Body of pancreas (tissue), 4 donors: ENCODE results near the gene SAA1. TPM values are rescaled to one million over a fixed set of nuclear protein-coding genes. Genes with fewer than 3 reads are reported as not detected.

Experiments used
- ATAC-seq: fragments of 150-250 bp; one replicate; pipeline ENCODE4 v1.9.1; 2016
- DNase-seq, 4 donors: peaks; one replicate each; pipeline ENCODE4 v3.0.0-alpha.2; 2019
- H3K27ac ChIP-seq, 4 donors: fragments of 200-600 bp; sonication (generic); 1 replicate in 3 of 4; 2 replicates in 1 of 4; pipeline versions ENCODE4 v1.5.1 to v1.6.1; 2016 to 2019; ENCODE audit warnings: mild to moderate bottlenecking in 1 of 4, mixed read lengths in 1 of 4, moderate library complexity in 1 of 4
- H3K27me3 ChIP-seq, 2 donors: fragments of 200-600 bp; sonication (generic); one replicate each; pipeline ENCODE4 v1.6.0; 2016; ENCODE audit warnings: mild to moderate bottlenecking in 1 of 2
- H3K36me3 ChIP-seq, 2 donors: fragments of 200-600 bp; sonication (generic); replicated peaks in 1 of 2; 2 replicates each; pipeline ENCODE4 v1.5.1; 2016; ENCODE audit warnings: low read depth in 2 of 2; ENCODE audit not compliant: insufficient read depth in 1 of 2
- H3K4me1 ChIP-seq: fragments of 200-600 bp; sonication (generic); one replicate; pipeline ENCODE4 v1.6.0; 2016
- H3K4me3 ChIP-seq, 2 donors: fragments of 200-600 bp; sonication (generic); 1 replicate in 1 of 2; 2 replicates in 1 of 2; pipeline ENCODE4 v1.5.1; 2016 to 2019
- H3K9me3 ChIP-seq, 3 donors: fragments of 200-600 bp; sonication (generic); 1 replicate in 2 of 3; 2 replicates in 1 of 3; pipeline ENCODE4 v1.5.1; 2016
- CTCF ChIP-seq, 7 experiments: fragments of 450-650 bp in 4 of 7; fragments of 200-600 bp in 3 of 7; sonication (generic) in 3 of 7; IDR thresholded peaks; one replicate each; pipeline ENCODE4 v1.5.1; 2016 to 2019; ENCODE audit warnings: antibody characterized with exemption in 7 of 7
- POLR2A ChIP-seq, 3 donors: fragments of 450-650 bp; IDR thresholded peaks; one replicate each; pipeline ENCODE4 v1.6.1; 2016; ENCODE audit warnings: antibody characterized with exemption in 3 of 3, mild to moderate bottlenecking in 2 of 3
- WGBS, 2 donors: methylation state at CpG; one replicate each; pipeline ENCODE4 v1.1.5; 2017; 5-methylcytosine and 5-hydroxymethylcytosine counted together
- intact Hi-C: fragments of 100-400 bp; cut with DNase I; formaldehyde crosslinking; loops from one replicate; pipeline ENCODE4 v1.15.1; 2023
- total RNA-seq, 2 donors: library from RNA; depleted of rRNA; stranded (reverse); fragments of >200 nt; gene quantifications; one replicate each; pipeline ENCODE4 v1.1.0, GENCODE V29; 2016

SAA1 gene
- total RNA-seq, 2 donors from 2014 or later = 24.1 to 450 TPM

GRCh38 chr11:18299721-18300120 lies 33.7 kb downstream of the SAA1 start:
- ATAC-seq = no peak
- Histone ChIP-seq H3K4me1 (no peaks in the 10 kb centered on the region), H3K27ac (no peak overlapping the region), H3K9me3 (no peaks in the 10 kb centered on the region), H3K4me3 (no peak overlapping the region), H3K27me3 (no peaks in the 10 kb centered on the region), H3K36me3 (peaks cover 0 to 25% of the 10 kb centered on the region in 2 donors)
- intact Hi-C loops = no loop called here
- TF ChIP-seq CTCF (IDR thresholded peaks at IDR 0.05) = no peak
- no peak for TF ChIP-seq POLR2A (IDR thresholded peaks at IDR 0.05)
- DNase-seq = no peak

GRCh38 chr11:18304745-18305144 lies 38.7 kb downstream of the SAA1 start:
- TF ChIP-seq CTCF (IDR thresholded peaks at IDR 0.05) = no peak
- no peak for TF ChIP-seq POLR2A (IDR thresholded peaks at IDR 0.05)
- Histone ChIP-seq H3K27me3 (no peaks in the 10 kb centered on the region), H3K4me3 (no peak overlapping the region), H3K9me3 (no peaks in the 10 kb centered on the region), H3K27ac (no peak overlapping the region), H3K36me3 (peaks cover 2 to 6% of the 10 kb centered on the region in 2 donors), H3K4me1 (peaks cover 8% of the 10 kb centered on the region)
- intact Hi-C loops = no loop called here
- peak in 1 of 4 donors; percentile 14 for DNase-seq
- peak; percentile 51 for ATAC-seq

GRCh38 chr11:18307461-18308139 lies 41.5 kb downstream of the SAA1 start:
- DNase-seq (no peak), ATAC-seq (peak; percentile 76)
- Histone ChIP-seq H3K4me1 (peaks cover 25% of the 10 kb centered on the region), H3K27me3 (no peaks in the 10 kb centered on the region), H3K4me3 (no peak overlapping the region), H3K36me3 (peaks cover 0 to 2% of the 10 kb centered on the region in 2 donors), H3K9me3 (no peaks in the 10 kb centered on the region), H3K27ac (peak overlapping the region in 3 of 4 donors; percentile 4 to 76 (median 39))
- TF ChIP-seq POLR2A (IDR thresholded peaks at IDR 0.05) (no peak), CTCF (IDR thresholded peaks at IDR 0.05) (no peak)
- WGBS, 2 donors = 26 to 43% methylated on average over 2 of the region's 2 CpGs
- intact Hi-C loops = no loop called here

GRCh38 chr11:18308242-18308641 lies 42.2 kb downstream of the SAA1 start:
- intact Hi-C loops = no loop called here

More at GRCh38 chr11:18308242-18308641, 42.2 kb downstream of the SAA1 start:
- Histone ChIP-seq H3K9me3 (no peaks in the 10 kb centered on the region), H3K4me1 (peaks cover 31% of the 10 kb centered on the region), H3K36me3 (peaks cover 0 to 2% of the 10 kb centered on the region in 2 donors), H3K27ac (peak overlapping the region in 3 of 4 donors; percentile 4 to 76 (median 39)), H3K4me3 (no peak overlapping the region), H3K27me3 (no peaks in the 10 kb centered on the region)
- DNase-seq (no peak), ATAC-seq (no peak)
- TF ChIP-seq POLR2A (IDR thresholded peaks at IDR 0.05) (no peak), CTCF (IDR thresholded peaks at IDR 0.05) (no peak)
- 89 to 94% methylated on average over 2 of the region's 2 CpGs for WGBS, 2 donors
